GM12892 (cell line): ENCODE results near the gene KAZN.

ENCODE experiments used
- POLR2A ChIP-seq: IDR thresholded peaks from 2 replicates; pipeline ENCODE4 v1.6.1; 2011; ENCODE audit warnings: low read depth, low read length, control low read depth
- POLR2AphosphoS5 ChIP-seq: IDR thresholded peaks from 2 replicates; pipeline ENCODE4 v1.6.1; 2011; ENCODE audit warnings: low read depth, low read length, control low read depth

DNA sequence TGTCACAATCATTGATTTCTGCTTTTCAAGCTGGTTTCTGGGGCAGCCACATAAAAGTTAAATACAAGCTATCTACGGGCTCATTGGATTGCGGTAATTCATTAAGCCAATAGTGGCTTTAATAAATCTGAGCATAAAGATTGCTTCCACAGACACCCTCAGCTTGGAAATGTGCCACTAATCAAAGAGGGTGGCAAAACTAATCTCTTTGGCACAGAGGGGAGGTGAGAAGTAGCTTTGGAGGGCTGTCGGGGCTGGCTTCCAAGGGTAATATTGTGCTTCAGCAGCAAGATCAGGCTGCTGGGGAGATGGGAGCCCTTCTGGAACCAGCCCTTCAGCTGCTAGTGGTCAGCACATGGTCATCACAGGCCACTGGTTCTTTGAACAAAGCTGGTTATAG lies 21.2 kb upstream of the KAZN start:
- TF ChIP-seq POLR2A = no peak
- no peak for TF ChIP-seq POLR2AphosphoS5
